GM23248 (cell line): Measurements from ENCODE around the gene ANO2. TPM values are rescaled to one million over a fixed set of nuclear protein-coding genes. Genes with fewer than 3 reads are reported as not detected.
"Not testable (repeated sequence)": the region's sequence is repeated elsewhere in the genome, so short reads cannot be mapped to it uniquely, and the experiment has no call there.

Source experiments
- DNase-seq: peaks from one replicate; pipeline ENCODE4 v3.0.0-alpha.2; 2015
- H2AFZ ChIP-seq: fragments of 200-600 bp; sonication (generic); 2 replicates; pipeline ENCODE4 v1.6.1; 2016; ENCODE audit warnings: antibody characterized with exemption
- H3F3A ChIP-seq: fragments of 200-600 bp; sonication (generic); 2 replicates; pipeline ENCODE4 v1.6.1; 2016; ENCODE audit warnings: mild to moderate bottlenecking, antibody characterized with exemption, mixed run types; ENCODE audit not compliant: insufficient read depth
- H3K27ac ChIP-seq: fragments of 200-600 bp; sonication (generic); 2 replicates; pipeline ENCODE4 v1.5.1; 2016; ENCODE audit warnings: mild to moderate bottlenecking
- H3K27me3 ChIP-seq: fragments of 200-600 bp; sonication (generic); replicated peaks from 2 replicates; pipeline ENCODE4 v1.6.1; 2016; ENCODE audit warnings: mild to moderate bottlenecking; ENCODE audit not compliant: insufficient read depth
- H3K36me3 ChIP-seq: fragments of 200-600 bp; sonication (generic); 2 replicates; pipeline ENCODE4 v1.6.1; 2016; ENCODE audit warnings: low read depth, mild to moderate bottlenecking
- H3K4me1 ChIP-seq: fragments of 200-600 bp; sonication (generic); 2 replicates; pipeline ENCODE4 v1.6.1; 2016; ENCODE audit warnings: mild to moderate bottlenecking; ENCODE audit not compliant: insufficient read depth
- H3K4me2 ChIP-seq: fragments of 200-600 bp; sonication (generic); one replicate; pipeline ENCODE4 v1.6.1; 2016; ENCODE audit warnings: mild to moderate bottlenecking; ENCODE audit not compliant: unreplicated experiment
- H3K4me3 ChIP-seq: fragments of 200-600 bp; sonication (generic); 2 replicates; pipeline ENCODE4 v1.5.1; 2016; ENCODE audit warnings: mild to moderate bottlenecking
- H3K79me2 ChIP-seq: fragments of 200-600 bp; sonication (generic); 2 replicates; pipeline ENCODE4 v1.6.1; 2016; ENCODE audit warnings: mild to moderate bottlenecking; ENCODE audit not compliant: insufficient read depth
- H3K9ac ChIP-seq: fragments of 200-600 bp; sonication (generic); 2 replicates; pipeline ENCODE4 v1.6.1; 2016; ENCODE audit warnings: mild to moderate bottlenecking
- H3K9me2 ChIP-seq: fragments of 200-600 bp; sonication (generic); 2 replicates; pipeline ENCODE4 v1.6.1; 2016; ENCODE audit warnings: mixed run types, mild to moderate bottlenecking, moderate library complexity; ENCODE audit not compliant: insufficient read depth
- H3K9me3 ChIP-seq: fragments of 200-600 bp; sonication (generic); one replicate; pipeline ENCODE4 v1.6.1; 2017; ENCODE audit warnings: low read depth
- H4K20me1 ChIP-seq: fragments of 200-600 bp; sonication (generic); 2 replicates; pipeline ENCODE4 v1.6.0; 2016; ENCODE audit not compliant: insufficient read depth
- EZH2 ChIP-seq: fragments of 200-600 bp; sonication (generic); IDR thresholded peaks from 2 replicates; pipeline ENCODE4 v1.6.1; 2018; ENCODE audit warnings: antibody characterized with exemption, mild to moderate bottlenecking; ENCODE audit not compliant: insufficient read depth, poor library complexity, severe bottlenecking
- EZH2phosphoT487 ChIP-seq: fragments of 200-600 bp; sonication (generic); IDR thresholded peaks from 2 replicates; pipeline ENCODE4 v1.6.1; 2018; ENCODE audit warnings: antibody characterized with exemption, moderate library complexity, mild to moderate bottlenecking, low read depth; ENCODE audit not compliant: insufficient read depth
- WGBS, 2 experiments: methylation state at CpG; one replicate each; pipeline ENCODE4 v1.1.6; 2015 to 2017; ENCODE audit warnings: low lambda C conversion rate in 2 of 2, low coverage in 1 of 2; ENCODE audit errors: missing lambda C conversion rate in 2 of 2; 5-methylcytosine and 5-hydroxymethylcytosine counted together
- in situ Hi-C: fragments of 300-500 bp; cut with MboI; formaldehyde crosslinking; loops from 2 replicates; pipeline ENCODE4 v1.15.0; 2020
- polyA plus RNA-seq: library from polyadenylated mRNA; unstranded; fragments of >200 nt; fragmentation: Nextera tagmentation; extraction: Ambion mirVana; gene quantifications from 2 replicates; pipeline ENCODE4 v1.2.1, GENCODE V29; 2016
- total RNA-seq: library from RNA; depleted of rRNA; stranded (reverse); fragments of >200 nt; shearing (Covaris generic); gene quantifications from 2 replicates; pipeline ENCODE4 v1.2.3, GENCODE V29; 2014

ANO2 gene
- total and polyA plus RNA-seq, 2 experiments from 2014 or later = not detected

GRCh38 chr12:5840944-5841343 is 104.1 kb downstream of the ANO2 start:
- H4K20me1 ChIP-seq = no peaks in the 10 kb centered on the region
- H3K27ac ChIP-seq = no peak overlapping the region
- in situ Hi-C loops = no loop called here
- no peaks in the 10 kb centered on the region for H3K9me2 ChIP-seq
- no peaks in the 10 kb centered on the region for H3K36me3 ChIP-seq
- TF ChIP-seq EZH2 = no peak
- no peak for TF ChIP-seq EZH2phosphoT487
- H3K4me2 ChIP-seq = no peak overlapping the region
- H3K9me3 ChIP-seq = no peaks in the 10 kb centered on the region
- no peaks in the 10 kb centered on the region for H3K27me3 ChIP-seq
- no peaks in the 10 kb centered on the region for H3K79me2 ChIP-seq
- no peak for DNase-seq
- WGBS, 2 experiments = 56 to 58% methylated on average over 9 of the region's 9 CpGs
- no peak overlapping the region for H2AFZ ChIP-seq
- H3K9ac ChIP-seq = no peak overlapping the region
- no peaks in the 10 kb centered on the region for H3K4me1 ChIP-seq
- no peaks in the 10 kb centered on the region for H3F3A ChIP-seq
- H3K4me3 ChIP-seq = no peak overlapping the region

DNA sequence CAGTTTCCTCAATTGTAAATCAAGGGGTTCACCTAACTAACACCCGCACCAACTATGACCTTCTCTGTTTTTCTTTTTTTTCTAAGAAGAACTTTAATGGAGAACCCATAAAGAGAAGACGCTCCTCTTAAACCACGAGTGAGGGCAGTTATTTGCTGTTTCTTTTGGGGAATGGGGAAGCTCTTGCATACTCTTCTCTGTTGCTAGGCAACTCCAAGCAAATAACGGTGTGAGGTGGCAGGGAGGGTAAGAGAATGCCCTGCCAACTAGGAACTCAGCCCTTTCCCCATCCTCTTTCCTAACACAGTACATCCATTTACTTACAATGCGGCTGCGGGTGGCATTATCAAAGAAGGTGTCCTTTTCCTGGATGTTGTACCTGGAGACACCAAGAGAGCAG is 114.9 kb downstream of the ANO2 start:
- no peak for DNase-seq
- Histone ChIP-seq H3K4me2 (no peak overlapping the region), H3K79me2 (no peaks in the 10 kb centered on the region), H2AFZ (no peak overlapping the region), H3K9me2 (no peaks in the 10 kb centered on the region), H3K27ac (no peak overlapping the region), H4K20me1 (no peaks in the 10 kb centered on the region), H3K9ac (no peak overlapping the region), H3K4me3 (no peak overlapping the region), H3K4me1 (no peaks in the 10 kb centered on the region), H3F3A (no peaks in the 10 kb centered on the region), H3K27me3 (no peaks in the 10 kb centered on the region; the same call in 1 of the 2 replicates), H3K9me3 (no peaks in the 10 kb centered on the region), H3K36me3 (no peaks in the 10 kb centered on the region)
- WGBS, 2 experiments = 54 to 55% methylated on average over 6 of the region's 6 CpGs
- TF ChIP-seq EZH2 = no peak
- no peak for TF ChIP-seq EZH2phosphoT487
- in situ Hi-C loops = no loop called here

GRCh38 chr12:5827591-5827990 is 117.5 kb downstream of the ANO2 start:
- H3K9me2 ChIP-seq = no peaks in the 10 kb centered on the region
- in situ Hi-C loops = no loop called here
- no peaks in the 10 kb centered on the region for H3K4me1 ChIP-seq
- no peaks in the 10 kb centered on the region for H4K20me1 ChIP-seq
- 58 to 60% methylated on average over 21 to 22 of the region's 22 CpGs for WGBS, 2 experiments
- no peak overlapping the region for H2AFZ ChIP-seq
- no peaks in the 10 kb centered on the region for H3F3A ChIP-seq
- no peak overlapping the region for H3K27ac ChIP-seq
- H3K27me3 ChIP-seq = no peaks in the 10 kb centered on the region; the same call in 1 of the 2 replicates
- no peaks in the 10 kb centered on the region for H3K36me3 ChIP-seq
- DNase-seq = no peak
- H3K4me3 ChIP-seq = no peak overlapping the region
- no peak for TF ChIP-seq EZH2phosphoT487
- no peak for TF ChIP-seq EZH2
- no peak overlapping the region for H3K9ac ChIP-seq
- H3K9me3 ChIP-seq = no peaks in the 10 kb centered on the region
- H3K4me2 ChIP-seq = no peak overlapping the region
- no peaks in the 10 kb centered on the region for H3K79me2 ChIP-seq

GRCh38 chr12:5825761-5826160 is 119.3 kb downstream of the ANO2 start:
- H4K20me1 ChIP-seq, H3K4me3 ChIP-seq, H3K79me2 ChIP-seq, in situ Hi-C loops, H3K9me3 ChIP-seq, H3K9me2 ChIP-seq, H3K36me3 ChIP-seq, H3F3A ChIP-seq, DNase-seq, H3K27ac ChIP-seq, H2AFZ ChIP-seq, H3K27me3 ChIP-seq, H3K9ac ChIP-seq, H3K4me2 ChIP-seq, H3K4me1 ChIP-seq: not testable (repeated sequence)
- WGBS, 2 experiments = 13 to 15% methylated on average over 3 of the region's 3 CpGs

GRCh38 chr12:5818877-5819276 is 126.2 kb downstream of the ANO2 start:
- H3K4me3 ChIP-seq, H3K9me3 ChIP-seq, H3K4me2 ChIP-seq, H3F3A ChIP-seq, H3K9me2 ChIP-seq, H3K36me3 ChIP-seq, H3K9ac ChIP-seq, H2AFZ ChIP-seq, H3K27me3 ChIP-seq, H3K4me1 ChIP-seq, H4K20me1 ChIP-seq, in situ Hi-C loops, DNase-seq, H3K27ac ChIP-seq, H3K79me2 ChIP-seq: not testable (repeated sequence)
- WGBS, 2 experiments = 55 to 74% methylated on average over 1 of the region's 1 CpG
